ENCODE results near the gene UBTF.

Gene UBTF

GRCh38 chr17:44219616-44220212, at the start of gene UBTF:
Gene UBTF (minus strand): TSS chr17:44219675. CDS start chr17:44218229, 1,446 bp downstream.
- peak; percentile 37 to 74 (median 62) for DNase-seq

- DNase-seq: no peak
Measured at GRCh38 chr17:44268709-44269534, 49.4 kb upstream of the UBTF start.

- no peak for DNase-seq
Measured at GRCh38 chr17:44267818-44268490, 48.5 kb upstream of the UBTF start, which contains the start of gene SLC4A1. Gene SLC4A1 (minus strand): TSS chr17:44268135. CDS start chr17:44262866, 5,269 bp downstream.

GRCh38 chr17:44267165-44267455, 47.6 kb upstream of the UBTF start:
- DNase-seq: no peak

- DNase-seq: no peak
Measured at GRCh38 chr17:44266402-44267164, 47.1 kb upstream of the UBTF start.

GRCh38 chr17:44263345-44263902, 43.9 kb upstream of the UBTF start:
- no peak for DNase-seq

- DNase-seq: no peak
Measured at GRCh38 chr17:44262654-44263225, 43.3 kb upstream of the UBTF start.

- DNase-seq: no peak
Measured at GRCh38 chr17:44260296-44260695, 40.8 kb upstream of the UBTF start.

- DNase-seq: no peak
Measured at GRCh38 chr17:44258811-44259351, 39.4 kb upstream of the UBTF start.

- no peak for DNase-seq
Measured at GRCh38 chr17:44257815-44258760, 38.6 kb upstream of the UBTF start.

GRCh38 chr17:44256671-44257070, 37.2 kb upstream of the UBTF start:
- no peak for DNase-seq

GRCh38 chr17:44255915-44256314, 36.4 kb upstream of the UBTF start:
- no peak for DNase-seq

- no peak for DNase-seq
Measured at GRCh38 chr17:44254361-44255095, 35.1 kb upstream of the UBTF start.

GRCh38 chr17:44253006-44253405, 33.5 kb upstream of the UBTF start:
- DNase-seq: no peak

- no peak for DNase-seq
Measured at GRCh38 chr17:44251062-44251461, 31.6 kb upstream of the UBTF start.

GRCh38 chr17:44249501-44250246, 30.2 kb upstream of the UBTF start:
- DNase-seq: no peak

- DNase-seq: no peak
Measured at GRCh38 chr17:44247876-44248736, 28.6 kb upstream of the UBTF start.

GRCh38 chr17:44247440-44247841, 28.0 kb upstream of the UBTF start:
- DNase-seq: no peak

Data from activated CD4-positive, CD25-positive, alpha-beta regulatory T cell (primary cell).